RWPE2 (cell line): ENCODE results near the gene ITGA8.

ENCODE experiments used
- ATAC-seq: fragments of 200-7000 bp; cut with Tn5 transposase; 3 replicates; pipeline ENCODE4 v1.9.1; 2021; ENCODE audit warnings: low read depth
- DNase-seq: peaks from one replicate; pipeline ENCODE4 v3.0.0-alpha.2; 2020; ENCODE audit warnings: low spot score
- H3K27ac ChIP-seq: fragments of 450-650 bp; 2 replicates; pipeline ENCODE4 v1.5.1; 2017; ENCODE audit warnings: mild to moderate bottlenecking; ENCODE audit not compliant: poor library complexity, severe bottlenecking
- H3K27me3 ChIP-seq: fragments of 250-450 bp; sonication (Bioruptor Pico); 2 replicates; pipeline ENCODE4 v1.5.1; 2021; ENCODE audit warnings: mild to moderate bottlenecking, moderate library complexity; ENCODE audit not compliant: insufficient read depth, poor library complexity, severe bottlenecking
- H3K36me3 ChIP-seq: fragments of 250-450 bp; sonication (Bioruptor Pico); 2 replicates; pipeline ENCODE4 v1.5.1; 2020; ENCODE audit warnings: low read depth, mild to moderate bottlenecking, moderate library complexity
- H3K4me1 ChIP-seq: fragments of 250-450 bp; sonication (Bioruptor Pico); 2 replicates; pipeline ENCODE4 v1.5.1; 2021; ENCODE audit warnings: mild to moderate bottlenecking, moderate library complexity; ENCODE audit not compliant: insufficient read depth, poor library complexity, severe bottlenecking
- H3K4me3 ChIP-seq: fragments of 250-450 bp; sonication (Bioruptor Pico); 2 replicates; pipeline ENCODE4 v1.5.1; 2021; ENCODE audit warnings: mild to moderate bottlenecking, moderate library complexity; ENCODE audit not compliant: severe bottlenecking
- H3K9me3 ChIP-seq: fragments of 250-450 bp; sonication (Bioruptor Pico); 2 replicates; pipeline ENCODE4 v1.5.1; 2021; ENCODE audit warnings: mild to moderate bottlenecking, moderate library complexity; ENCODE audit not compliant: severe bottlenecking
- TF ChIP-seq, protein P1 (sequence below): fragments of 450-650 bp; IDR thresholded peaks from one replicate; pipeline ENCODE4 v1.5.1; 2017; ENCODE audit warnings: mild to moderate bottlenecking, moderate library complexity; ENCODE audit not compliant: poor library complexity, severe bottlenecking

Gene ITGA8

DNA sequence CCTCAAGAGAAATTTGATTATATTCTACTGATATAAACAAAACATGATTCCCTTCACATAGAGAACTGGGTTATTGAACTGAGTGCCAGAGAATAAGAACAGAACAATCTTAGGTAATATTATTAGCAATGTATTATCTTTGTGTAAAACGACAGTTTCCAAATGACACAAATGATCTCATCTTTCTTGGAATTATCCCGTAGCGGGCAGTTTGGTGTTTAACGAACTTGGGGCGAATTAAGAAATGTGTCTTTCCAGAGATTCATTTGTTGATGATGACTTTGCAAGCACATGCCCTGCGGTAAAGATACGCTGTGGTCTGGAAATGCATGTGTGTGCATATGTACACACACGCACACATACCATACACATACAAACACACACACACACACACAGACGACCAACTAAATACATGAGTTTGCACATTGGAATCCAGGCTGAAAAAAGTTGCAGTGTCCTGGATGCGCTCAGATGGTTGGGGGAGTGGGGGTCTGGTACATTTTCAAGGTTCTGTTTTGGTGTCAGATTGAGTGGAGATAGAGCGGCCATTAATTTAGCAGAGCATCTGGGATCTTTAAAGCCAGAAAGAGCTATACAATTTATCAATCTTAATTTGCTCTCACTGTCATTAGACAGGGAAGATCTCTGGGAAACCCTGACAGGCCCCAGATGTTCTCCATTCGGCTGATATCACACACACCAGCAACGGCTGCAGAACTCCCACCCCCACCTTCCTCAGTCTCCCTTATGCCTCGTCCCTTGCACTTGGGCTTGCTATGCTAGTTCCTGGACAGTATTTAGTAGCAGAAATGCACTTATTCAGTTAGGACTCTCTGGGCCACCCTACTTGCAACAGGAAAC, 236.3 kb downstream of the ITGA8 start:
- DNase-seq (no peak), ATAC-seq (no peak)
- TF ChIP-seq, protein P1, sequence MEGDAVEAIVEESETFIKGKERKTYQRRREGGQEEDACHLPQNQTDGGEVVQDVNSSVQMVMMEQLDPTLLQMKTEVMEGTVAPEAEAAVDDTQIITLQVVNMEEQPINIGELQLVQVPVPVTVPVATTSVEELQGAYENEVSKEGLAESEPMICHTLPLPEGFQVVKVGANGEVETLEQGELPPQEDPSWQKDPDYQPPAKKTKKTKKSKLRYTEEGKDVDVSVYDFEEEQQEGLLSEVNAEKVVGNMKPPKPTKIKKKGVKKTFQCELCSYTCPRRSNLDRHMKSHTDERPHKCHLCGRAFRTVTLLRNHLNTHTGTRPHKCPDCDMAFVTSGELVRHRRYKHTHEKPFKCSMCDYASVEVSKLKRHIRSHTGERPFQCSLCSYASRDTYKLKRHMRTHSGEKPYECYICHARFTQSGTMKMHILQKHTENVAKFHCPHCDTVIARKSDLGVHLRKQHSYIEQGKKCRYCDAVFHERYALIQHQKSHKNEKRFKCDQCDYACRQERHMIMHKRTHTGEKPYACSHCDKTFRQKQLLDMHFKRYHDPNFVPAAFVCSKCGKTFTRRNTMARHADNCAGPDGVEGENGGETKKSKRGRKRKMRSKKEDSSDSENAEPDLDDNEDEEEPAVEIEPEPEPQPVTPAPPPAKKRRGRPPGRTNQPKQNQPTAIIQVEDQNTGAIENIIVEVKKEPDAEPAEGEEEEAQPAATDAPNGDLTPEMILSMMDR, result no peak
- Histone ChIP-seq H3K4me1 (no peaks in the 10 kb centered on the region), H3K4me3 (no peak overlapping the region), H3K36me3 (no peaks in the 10 kb centered on the region), H3K9me3 (no peaks in the 10 kb centered on the region), H3K27ac (no peak overlapping the region), H3K27me3 (peaks cover 4% of the 10 kb centered on the region)

DNA sequence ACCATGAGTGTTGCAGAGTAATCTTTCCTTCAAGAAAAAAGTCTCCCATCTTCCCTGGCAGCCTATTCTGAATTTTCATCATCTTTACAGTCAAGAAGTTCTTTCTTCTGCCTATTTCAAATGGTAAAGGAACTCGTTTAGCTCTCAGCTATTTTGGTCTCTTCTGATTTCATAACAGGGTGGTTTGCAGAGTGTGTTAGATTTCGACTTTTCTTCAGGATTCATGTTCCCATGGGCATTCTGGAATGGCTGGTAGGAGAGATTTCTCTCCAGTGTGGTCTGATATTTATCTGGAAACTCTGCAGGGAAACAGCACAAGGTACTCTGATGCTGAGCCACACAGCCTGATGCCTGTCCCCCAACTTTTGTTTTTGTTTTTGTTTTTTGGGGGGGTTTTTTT, 237.6 kb downstream of the ITGA8 start:
- Histone ChIP-seq H3K36me3 (no peaks in the 10 kb centered on the region), H3K4me3 (no peak overlapping the region), H3K27me3 (peaks cover 4% of the 10 kb centered on the region), H3K27ac (no peak overlapping the region), H3K4me1 (no peaks in the 10 kb centered on the region), H3K9me3 (no peaks in the 10 kb centered on the region)
- DNase-seq (no peak), ATAC-seq (no peak)
- TF ChIP-seq, protein P1, result no peak

DNA sequence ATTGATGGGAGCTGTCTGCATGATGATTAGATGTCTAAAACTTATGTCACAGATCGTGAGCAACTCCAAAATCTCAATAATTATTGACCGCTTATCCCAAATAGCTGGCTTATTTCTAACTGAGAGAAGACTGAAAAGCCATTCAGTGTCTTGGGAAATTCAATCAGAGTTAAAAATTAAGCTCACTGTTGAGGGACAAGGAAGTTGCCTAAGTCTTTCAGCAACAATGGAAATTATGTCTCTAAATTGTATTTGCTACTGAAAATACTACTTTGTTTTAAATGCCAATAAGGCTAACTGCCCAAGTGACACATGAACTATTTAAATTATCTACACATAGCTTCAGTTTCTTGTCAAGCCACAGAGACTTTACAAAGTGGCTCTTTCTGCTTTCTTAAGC, 240.8 kb downstream of the ITGA8 start:
- TF ChIP-seq, protein P1, result no peak
- Histone ChIP-seq H3K27ac (no peak overlapping the region), H3K9me3 (no peaks in the 10 kb centered on the region), H3K27me3 (peaks cover 4% of the 10 kb centered on the region), H3K36me3 (no peaks in the 10 kb centered on the region), H3K4me3 (no peak overlapping the region), H3K4me1 (no peaks in the 10 kb centered on the region)
- no peak for ATAC-seq
- no peak for DNase-seq

DNA sequence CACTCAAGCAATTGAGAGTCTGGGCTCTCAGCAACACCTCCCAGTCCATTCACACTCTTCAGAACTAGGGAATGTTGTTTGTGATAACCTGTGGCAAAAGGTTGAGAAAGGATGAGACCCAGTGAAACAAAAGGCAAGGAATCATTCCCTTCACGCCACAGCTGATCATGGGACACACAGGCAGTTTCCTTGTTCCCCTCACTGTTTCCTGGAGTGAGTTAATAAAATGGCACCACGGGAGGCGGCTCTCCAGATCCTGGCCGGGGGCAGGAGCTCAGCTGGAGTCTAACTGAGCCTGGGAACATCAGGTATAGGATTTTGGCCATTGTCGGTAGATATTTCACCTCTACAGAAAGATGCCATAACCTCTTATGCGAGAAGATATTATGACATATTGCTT, 241.3 kb downstream of the ITGA8 start:
- no peak overlapping the region for H3K27ac ChIP-seq
- no peaks in the 10 kb centered on the region for H3K9me3 ChIP-seq

More for the DNA sequence above, 241.3 kb downstream of the ITGA8 start:
- DNase-seq (no peak), ATAC-seq (no peak)
- TF ChIP-seq, protein P1, result no peak
- peaks cover 4% of the 10 kb centered on the region for H3K27me3 ChIP-seq
- H3K4me1 ChIP-seq, result no peaks in the 10 kb centered on the region
- no peaks in the 10 kb centered on the region for H3K36me3 ChIP-seq
- no peak overlapping the region for H3K4me3 ChIP-seq
